Activated CD4-positive, alpha-beta T cell treated with anti-CD3 and anti-CD28 coated beads, Interleukin-2, Interleukin-4, amounts not matched to agents 100 ng/mL and 50 ng/mL, durations not matched to agents 16 hours and 8 hours (primary cell): ENCODE measurements around the gene SNN.

Experiments
- DNase-seq: peaks from one replicate; pipeline ENCODE4 v3.0.0-alpha.2; 2020; ENCODE audit warnings: low spot score

Gene SNN

GRCh38 chr16:11679941-11680911 lies 12.0 kb downstream of the SNN start:
- no peak for DNase-seq

GRCh38 chr16:11681556-11681955 lies 13.3 kb downstream of the SNN start:
- no peak for DNase-seq

DNA sequence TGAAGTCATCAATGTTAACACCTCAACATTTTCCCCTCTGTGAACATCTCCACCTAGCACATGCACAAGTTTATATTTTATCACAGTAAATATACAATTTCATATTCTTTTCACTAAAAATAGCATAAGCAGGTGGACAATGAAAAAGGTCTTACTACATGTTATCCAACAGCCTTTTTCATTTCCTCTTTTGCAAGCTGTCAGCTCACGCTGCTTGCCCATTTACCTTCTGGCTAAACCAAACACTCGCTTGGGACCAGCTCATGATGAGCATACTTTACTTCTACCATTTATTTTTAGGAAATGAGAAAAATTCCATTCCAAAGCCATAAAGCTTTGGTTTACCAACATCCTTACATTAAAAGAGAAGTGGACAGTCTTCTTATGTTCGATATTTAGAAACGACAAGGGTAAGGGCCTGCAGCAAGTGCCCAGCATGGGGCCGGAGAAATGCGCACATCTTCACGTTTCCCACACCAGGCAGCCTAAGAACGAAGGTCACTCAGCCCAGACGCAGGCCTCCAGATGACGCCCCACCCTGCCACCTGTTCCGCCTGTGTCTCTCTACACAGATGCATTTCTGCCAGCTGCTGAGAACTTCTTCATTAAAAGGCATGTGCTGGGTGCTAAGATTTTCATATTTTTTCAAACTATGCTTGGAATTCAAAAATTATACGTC lies 13.9 kb downstream of the SNN start:
- no peak for DNase-seq

DNA sequence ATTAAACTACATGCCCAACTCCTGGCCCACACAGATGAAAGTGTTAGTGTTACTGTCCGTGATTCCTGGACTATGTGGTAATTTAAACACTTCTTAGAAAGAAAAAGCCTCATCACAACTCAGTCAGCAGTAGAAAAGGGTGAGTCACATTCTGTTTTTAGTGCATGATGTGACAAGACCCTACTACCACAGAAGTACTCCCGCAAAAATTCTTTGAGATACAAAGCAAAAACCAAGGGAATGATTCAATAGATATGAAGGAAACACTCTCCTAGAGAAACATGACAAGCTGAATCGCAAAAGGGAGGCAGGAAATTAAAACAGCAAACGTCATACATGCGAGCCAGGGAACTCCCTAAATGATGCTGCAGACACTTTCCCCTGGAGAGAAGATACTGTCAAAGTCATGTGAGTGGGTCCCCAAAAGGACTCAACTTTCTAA lies 14.4 kb downstream of the SNN start:
- no peak for DNase-seq

- DNase-seq, result no peak
Observed at GRCh38 chr16:11683145-11683544, 14.9 kb downstream of the SNN start.

DNA sequence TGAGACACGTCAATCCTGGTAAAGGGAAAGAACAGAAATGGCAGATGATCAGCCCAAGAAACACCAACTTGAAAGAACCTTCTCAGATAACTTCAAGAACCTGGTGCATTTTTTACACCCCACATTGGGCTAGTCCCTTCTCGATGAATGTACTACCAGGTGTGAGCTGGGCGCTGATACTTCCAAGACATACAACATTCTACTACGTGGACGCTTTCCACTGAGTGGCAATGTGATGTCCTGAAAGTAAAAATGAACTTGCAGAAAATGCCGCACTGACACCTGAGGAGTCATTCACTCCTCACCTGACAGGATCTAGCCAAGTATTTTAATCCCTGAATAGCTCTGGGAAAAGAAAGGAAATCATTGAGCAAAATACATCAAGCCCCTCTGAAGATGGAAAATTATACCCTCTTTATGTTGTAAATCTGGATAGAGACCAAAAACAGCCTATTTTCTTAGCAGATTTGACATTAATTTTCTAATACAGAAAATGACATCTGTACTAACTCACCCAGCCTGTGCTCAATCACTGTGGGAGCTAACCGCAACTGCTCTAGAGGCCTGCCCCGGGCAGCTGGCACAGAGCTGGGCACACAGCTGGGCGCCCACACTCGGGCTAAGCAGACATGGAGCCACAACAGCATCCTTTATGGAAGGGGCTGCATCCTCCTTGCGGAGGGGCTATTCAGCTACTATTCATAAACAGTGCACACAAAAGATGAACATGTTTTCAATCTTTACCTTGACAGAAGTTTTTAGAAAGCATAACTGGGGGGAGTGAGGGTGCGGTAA lies 16.2 kb downstream of the SNN start:
- DNase-seq, result no peak

DNA sequence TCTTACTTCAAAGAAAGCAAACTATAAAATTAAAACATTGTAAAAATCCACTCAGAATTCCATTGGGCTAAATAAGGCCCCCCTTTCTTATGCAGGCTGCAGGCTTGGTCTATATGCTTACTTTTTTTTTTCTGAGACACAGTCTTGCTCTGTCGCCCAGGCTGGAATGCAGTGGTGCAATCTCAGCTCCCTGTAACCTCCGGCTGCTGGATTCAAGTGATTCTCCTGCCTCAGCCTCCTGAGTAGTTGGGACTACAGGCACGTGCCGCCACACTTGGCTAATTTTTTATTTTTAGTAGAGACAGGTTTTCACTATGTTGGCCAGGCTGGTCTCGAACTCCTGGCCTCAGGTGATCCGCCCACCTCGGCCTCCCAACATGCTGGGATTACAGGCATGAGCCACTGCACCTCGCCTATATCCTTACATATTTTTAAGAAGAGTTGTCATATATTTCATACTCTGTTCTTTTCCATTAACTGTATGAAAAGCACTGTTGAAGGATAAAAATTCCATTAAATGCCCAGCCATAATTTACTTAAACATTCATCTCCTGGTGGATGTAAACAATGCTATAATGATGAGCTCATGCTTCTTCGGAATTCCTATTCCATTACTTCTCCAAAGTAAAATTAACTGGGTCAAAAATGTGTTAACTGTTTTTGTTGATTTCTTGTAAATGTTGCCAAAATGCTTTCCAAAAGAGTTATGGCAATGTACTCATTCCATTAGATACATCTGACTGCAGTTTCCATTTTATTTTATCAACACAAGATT lies 17.8 kb downstream of the SNN start:
- no peak for DNase-seq

- DNase-seq, result no peak
Observed at GRCh38 chr16:11686713-11687380, 18.6 kb downstream of the SNN start.

- DNase-seq, result no peak
Observed at GRCh38 chr16:11687601-11688519, 19.6 kb downstream of the SNN start.

GRCh38 chr16:11688520-11688886 lies 20.2 kb downstream of the SNN start:
- DNase-seq, result no peak

DNA sequence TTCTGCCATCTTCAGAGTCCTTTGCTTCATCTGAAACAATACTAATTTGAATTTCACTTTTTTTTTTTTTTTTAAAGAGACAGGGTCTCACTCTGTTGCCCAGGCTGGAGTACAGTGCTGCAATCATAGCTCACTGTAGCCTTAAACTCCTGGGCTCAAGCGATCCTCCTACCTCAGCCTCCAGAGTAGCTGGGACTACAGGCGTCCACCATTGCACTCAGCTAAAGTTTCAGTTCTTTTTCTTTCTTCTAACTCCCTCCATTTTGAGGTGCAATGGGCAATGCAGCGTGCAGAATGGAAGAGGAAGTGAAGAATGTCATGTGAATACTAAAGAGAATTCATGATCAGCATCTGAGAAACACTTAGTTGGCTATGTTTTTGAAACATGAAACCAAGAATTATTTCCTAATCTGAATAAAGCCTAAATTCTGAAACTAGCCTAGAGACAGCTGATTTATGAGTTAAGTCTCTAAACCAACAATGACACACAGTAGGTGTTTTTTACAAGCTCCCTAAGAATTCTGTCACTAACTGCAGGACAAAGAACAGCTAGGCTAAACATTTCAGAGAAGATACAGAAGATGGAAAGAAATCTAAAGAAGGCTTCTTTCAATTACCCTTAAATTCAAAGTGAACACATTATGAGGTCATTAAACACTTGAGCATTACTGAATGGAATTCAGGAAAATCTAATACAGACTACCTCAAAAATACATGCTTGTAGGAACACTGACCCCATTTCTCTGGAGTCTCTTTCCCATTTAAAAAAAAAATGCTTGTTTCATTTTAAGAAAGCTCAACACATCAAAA lies 21.0 kb downstream of the SNN start:
- no peak for DNase-seq

- no peak for DNase-seq
Observed at GRCh38 chr16:11691235-11691634, 23.0 kb downstream of the SNN start.

- no peak for DNase-seq
Observed at GRCh38 chr16:11691771-11692170, 23.5 kb downstream of the SNN start.

DNA sequence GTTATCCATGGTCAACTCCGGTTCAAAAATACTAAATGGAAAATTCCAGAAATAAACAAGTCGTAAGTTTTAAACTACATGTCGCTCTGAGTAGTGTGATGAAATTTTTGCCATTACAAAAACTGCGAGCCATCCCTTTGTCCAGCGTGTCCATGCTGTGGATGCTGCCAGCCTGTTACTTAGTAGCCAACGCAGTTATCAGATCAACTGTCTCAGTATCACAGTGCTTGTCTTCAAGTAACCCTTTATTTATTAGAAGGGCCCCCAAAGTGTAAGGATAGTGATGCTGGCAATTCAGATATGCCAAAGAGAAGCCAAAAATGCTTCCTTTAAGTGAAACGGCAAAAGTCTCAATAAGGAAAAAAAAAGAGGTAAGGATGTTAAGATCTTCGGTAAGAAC lies 23.9 kb downstream of the SNN start:
- DNase-seq, result no peak

GRCh38 chr16:11692651-11693050 lies 24.4 kb downstream of the SNN start:
- no peak for DNase-seq

- DNase-seq, result peak; percentile 39
Observed at GRCh38 chr16:11696266-11697012, 28.2 kb downstream of the SNN start.

DNA sequence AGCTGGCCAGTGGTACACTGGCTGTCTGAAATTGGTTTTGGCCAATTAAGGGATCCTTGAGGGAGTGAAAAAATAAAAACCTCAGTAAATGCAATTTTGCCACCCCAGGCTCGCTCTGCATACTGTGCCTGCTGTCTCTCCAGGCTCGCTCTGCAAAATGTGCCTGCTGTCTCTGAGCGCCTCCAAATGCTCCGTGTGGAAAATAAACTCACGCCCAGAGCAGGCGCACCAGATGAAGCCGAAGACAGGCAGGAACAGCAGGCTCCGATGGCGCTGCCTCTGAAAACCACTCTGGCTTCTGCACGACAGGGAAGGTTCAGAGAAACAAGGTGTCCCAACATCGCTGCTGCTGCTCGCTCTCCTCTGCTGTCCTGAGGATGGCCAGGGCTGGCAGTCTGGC lies 29.1 kb downstream of the SNN start:
- DNase-seq, result no peak

DNA sequence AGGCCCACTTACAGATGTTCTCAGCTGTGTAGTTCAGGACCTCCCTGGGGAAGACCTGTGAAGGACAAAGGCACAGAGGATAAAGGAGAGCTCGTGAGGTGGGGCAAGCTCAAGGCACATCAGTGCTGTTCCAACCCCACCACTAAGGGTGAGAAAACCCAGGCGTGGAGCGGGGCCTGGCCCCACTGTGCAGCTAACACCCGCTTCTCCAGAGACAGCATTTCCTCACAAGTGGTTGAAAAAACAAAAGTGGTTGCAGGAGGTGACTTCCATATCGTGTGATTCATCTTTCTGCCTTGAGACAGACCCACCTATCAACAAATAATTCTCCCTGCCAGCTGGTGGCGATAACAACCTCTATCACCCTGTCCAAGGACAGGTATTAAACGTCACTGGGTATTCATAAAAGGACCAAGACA lies 30.0 kb downstream of the SNN start:
- DNase-seq, result peak; percentile 21
